Skin epidermis (tissue), 12 donors: ENCODE results near the gene VKORC1.

ENCODE experiments used
- H3K27ac ChIP-seq, 21 experiments: fragments of 200-600 bp; sonication (generic) in 11 of 21; one replicate each; pipeline ENCODE4 v1.5.0; 2020; ENCODE audit warnings: mild to moderate bottlenecking in 3 of 21, inconsistent platforms in 2 of 21, moderate library complexity in 2 of 21
- H3K4me3 ChIP-seq, 7 experiments: fragments of 200-600 bp; sonication (generic) in 2 of 7; one replicate each; pipeline ENCODE4 v1.5.0; 2020; ENCODE audit warnings: inconsistent platforms in 2 of 7, mild to moderate bottlenecking in 2 of 7, moderate library complexity in 1 of 7

Gene VKORC1

DNA sequence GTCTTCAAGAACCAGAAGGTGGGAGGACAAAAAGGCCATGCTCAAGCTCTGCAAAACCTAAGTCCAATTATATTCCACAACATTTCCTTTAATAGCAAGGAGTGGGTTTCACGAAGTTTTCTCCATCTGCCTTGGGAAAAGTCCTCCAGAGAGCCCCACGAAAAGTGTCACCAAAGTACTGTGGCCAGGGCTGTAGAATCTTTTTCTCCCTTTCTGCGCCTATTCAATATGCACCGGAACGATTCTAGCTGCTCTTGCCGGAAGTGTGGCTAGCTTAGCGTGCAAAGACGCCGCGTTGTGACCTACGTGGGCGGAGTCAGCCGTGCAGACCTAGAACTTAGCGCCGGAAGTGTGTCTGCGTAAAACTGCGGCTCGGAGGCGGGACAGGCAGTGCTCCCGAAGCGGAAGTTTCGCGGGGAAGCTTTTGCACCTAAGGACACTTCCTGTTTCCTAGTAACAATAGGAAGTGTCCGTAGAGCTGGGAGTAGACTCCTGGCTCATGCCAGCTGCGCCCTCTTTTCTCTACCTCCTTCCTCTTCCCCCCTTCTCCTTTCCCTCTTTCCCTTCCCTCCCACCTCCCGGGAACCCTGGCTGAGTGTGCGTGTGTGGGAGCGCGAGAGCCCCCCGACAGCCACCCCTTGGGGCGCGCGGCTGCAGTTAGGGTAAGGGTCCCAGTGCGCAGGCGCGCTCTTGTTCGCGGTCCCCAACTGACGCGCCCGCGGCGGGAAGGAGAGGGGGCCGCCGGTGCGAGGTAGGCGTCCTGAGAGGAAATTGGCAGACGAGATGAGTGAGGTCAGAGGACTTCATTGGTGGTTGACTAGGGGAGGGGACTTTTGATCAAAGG lies 20.4 kb downstream of the VKORC1 start, which contains the start of the genes ZNF646 and ZNF668:
Gene ZNF646, plus strand, starts transcription at position 453 of the 844 bp plus-strand sequence. CDS start 1,903 bp downstream, outside the sequence.
Gene ZNF668, minus strand, starts transcription at position 271 of the 844 bp plus-strand sequence. CDS start 9,781 bp downstream, outside the sequence.
- peak within 1 kb of the TSS; percentile 78 to 98 (median 96) for H3K27ac ChIP-seq
- H3K4me3 ChIP-seq = peak within 1 kb of the TSS; percentile 61 to 97 (median 88)

DNA sequence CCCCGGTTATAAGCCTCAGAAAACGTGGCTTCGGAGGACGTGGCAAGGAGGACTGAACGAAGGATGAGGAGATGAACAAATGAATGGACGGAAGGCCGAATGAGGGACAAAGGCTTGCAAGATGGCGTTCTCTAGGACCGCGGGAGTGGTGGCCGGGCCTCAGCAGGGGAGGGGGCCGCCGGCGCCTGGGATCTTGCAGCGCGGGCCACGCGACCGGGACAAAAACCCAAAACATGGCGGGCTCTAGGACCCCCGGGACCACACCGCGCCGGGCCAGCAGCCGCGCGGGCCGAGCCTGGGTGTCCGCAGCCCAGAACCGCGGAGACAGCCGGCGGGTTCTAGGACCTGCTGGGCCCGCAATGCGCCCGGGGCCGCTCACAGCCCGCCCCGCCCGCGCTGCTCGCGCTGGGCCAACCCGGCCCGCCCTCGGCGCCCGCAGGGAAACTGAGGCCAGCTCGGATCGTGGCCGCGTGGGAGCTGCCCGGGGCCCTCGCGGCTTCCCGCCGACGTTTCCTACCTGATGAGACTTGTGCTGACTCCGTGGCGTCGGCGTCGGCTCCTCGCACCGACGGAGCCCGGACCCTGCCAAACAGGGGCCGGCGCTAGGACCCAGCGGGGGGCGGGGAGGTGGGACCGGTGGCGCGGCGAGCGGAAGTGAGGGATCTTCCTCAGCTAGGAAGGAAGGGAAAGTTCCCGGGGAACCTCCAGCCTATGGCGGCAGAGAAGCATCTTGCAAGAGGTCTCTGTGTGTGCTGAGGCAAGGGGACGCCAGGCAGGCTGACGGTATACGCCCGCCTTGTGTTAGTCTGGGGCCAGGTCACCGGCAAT lies 21.2 kb downstream of the VKORC1 start:
- peak overlapping the region; percentile 61 to 97 (median 88) for H3K4me3 ChIP-seq

DNA sequence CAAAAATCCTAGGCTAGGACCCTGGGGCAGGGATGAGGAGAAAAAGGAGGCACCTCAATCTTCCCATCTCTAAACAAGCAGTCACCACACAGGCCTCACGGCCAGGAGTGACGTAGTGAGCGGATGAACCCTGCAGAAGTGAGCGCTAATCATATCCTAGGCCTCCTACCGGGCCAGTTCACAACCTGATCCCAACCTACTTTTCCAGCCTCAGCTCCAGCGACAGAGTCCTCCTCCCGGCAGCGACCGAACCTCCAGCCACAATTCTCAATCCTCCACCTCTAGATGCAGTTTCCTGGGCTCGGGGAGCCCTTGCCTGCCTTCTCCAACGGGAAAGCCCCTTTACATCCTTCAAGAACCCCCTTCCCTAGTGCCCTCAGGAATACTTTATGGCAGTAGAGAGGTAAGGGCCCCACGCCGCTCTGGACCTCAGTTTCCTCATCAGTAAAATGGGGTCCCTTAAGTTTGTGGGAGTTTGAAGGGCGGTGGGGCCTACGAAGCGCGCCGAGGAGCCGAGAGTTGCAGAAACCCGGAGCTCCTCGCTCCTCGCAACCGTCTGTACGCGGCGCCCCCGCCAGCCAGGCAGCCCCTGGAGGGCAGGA lies 22.0 kb downstream of the VKORC1 start:
- Histone ChIP-seq H3K4me3 (peak overlapping the region; percentile 61 to 97 (median 88)), H3K27ac (peak overlapping the region; percentile 78 to 98 (median 96))

More for the DNA sequence above, 21.2 kb downstream of the VKORC1 start:
- H3K27ac ChIP-seq = peak overlapping the region; percentile 78 to 98 (median 96)

DNA sequence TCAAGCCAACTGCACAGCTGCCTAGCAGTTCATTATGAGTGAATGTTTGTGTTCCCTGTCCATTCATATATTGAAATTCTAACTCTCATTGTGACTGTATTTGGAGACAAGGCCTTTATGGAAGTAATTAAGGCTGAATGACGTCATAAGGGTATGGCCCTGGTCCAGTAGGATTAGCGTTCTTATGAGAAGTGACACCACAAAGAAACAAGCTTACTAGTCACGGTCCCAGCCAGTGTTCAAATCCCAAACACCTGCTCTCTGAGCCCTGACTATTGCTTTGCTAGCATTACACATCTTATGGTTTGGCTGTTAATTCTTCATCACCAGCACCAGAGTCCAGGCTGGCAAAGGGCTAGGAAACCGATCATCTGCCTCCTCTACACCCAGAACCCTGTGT lies 22.7 kb downstream of the VKORC1 start:
- H3K27ac ChIP-seq = peak overlapping the region in 18 of 21 experiments; percentile 87 to 98 (median 96)
- peak overlapping the region in 4 of 7 experiments; percentile 61 to 97 (median 92) for H3K4me3 ChIP-seq

DNA sequence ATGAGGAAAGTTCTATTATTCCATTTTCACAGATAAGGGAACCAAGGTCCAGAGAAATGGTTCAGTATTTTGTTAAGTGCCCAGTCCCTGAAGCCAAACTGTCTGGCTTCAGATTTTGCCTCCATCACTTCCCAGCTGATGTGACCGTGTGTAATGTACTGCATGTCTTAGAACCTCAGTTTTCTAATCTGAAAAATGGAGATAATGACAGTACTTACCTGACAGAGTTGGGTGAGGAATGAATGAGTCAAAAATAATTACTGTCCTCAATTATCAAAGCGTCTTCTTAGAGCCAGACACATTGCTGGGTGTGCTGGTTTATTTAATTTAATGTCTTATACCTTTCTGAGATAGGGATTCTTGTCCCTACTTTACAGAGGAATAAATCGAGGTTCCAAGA lies 27.3 kb downstream of the VKORC1 start:
- H3K27ac ChIP-seq = peak overlapping the region in 1 of 21 experiments; percentile 16
- no peak overlapping the region for H3K4me3 ChIP-seq

DNA sequence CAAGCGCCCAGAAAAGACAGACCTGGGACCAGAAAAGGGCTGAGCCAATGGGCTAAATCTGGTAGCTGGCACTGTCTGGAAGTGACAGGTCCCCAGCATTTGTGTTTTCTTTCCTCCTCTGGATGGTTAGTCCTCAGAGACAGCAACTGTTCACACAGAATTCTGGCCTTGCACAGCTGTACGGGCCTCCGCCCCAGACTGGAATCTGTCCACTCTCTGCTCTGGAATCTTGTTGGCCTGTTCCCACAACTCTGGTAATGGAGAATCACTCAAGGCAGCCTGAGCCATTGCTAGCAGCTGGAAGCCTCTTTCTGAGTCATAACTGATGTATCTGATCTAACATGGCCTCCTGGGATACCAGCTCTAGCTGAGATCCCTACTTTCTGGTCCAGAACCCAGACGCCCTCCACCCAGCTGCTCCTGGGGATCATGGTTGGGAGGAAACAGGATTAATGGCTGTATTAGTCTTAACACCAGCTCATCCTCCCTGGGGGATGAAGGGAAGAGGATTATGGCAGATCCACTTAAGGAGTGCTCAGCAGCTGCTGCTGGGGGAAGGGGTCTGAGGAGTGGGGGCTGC lies 29.6 kb downstream of the VKORC1 start:
- H3K4me3 ChIP-seq = no peak overlapping the region
- peak overlapping the region in 20 of 21 experiments; percentile 45 to 89 (median 77) for H3K27ac ChIP-seq

DNA sequence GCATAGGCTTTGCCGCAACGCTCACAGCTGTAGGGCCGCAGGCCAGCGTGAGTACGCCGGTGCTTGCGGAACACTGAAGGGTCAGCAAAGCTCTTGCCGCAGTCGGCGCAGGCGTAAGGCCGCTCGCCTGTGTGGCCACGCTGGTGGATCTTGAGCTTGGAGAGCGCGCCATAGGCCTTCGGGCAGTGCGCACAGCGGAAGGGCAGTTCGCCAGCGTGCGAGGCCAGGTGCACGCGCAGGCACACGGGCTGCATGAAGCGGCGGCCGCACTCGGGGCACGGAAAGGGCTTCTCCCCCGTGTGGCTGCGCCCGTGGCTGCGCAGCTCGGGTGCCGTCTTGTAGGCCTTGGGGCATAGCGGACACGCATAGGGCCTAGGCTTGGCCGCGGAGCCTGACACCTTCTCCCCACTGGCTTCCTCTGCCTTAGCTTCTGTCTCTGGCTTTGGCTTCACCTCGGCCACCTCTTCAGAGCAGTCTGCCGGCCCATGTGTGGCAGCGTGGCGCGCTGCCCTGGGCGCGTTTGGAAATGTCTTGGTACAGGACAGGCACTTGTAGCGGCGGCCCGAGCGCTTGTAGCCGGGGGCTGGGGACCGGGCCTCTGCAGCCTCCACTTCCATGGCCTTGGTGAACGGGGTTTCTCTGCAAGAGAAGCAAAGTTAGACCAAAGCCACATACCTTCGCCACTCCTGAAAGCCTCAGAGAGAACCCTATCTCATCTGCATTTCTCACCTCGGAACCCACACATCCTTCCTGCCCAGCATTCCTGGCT lies 30.6 kb downstream of the VKORC1 start:
- Histone ChIP-seq H3K4me3 (peak overlapping the region in 1 of 7 experiments; percentile 3), H3K27ac (peak overlapping the region in 20 of 21 experiments; percentile 30 to 89 (median 77))

DNA sequence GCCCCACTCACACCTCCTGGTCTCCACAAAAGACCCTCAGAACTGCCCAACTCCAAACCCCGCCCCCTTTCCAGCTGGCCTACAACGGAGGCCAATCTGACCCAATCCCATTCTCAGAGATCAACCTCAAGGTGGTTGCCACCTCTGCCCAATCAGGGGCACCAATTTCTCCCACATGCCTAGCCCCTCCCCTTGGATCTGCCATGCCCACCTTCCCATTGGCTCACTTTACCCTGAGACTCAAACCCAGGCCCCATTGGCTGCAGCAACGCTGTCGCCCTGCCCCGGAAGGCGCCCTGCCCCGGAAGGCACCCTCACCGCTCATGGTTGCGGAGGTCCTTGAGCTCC lies 31.1 kb downstream of the VKORC1 start:
- H3K27ac ChIP-seq = peak overlapping the region in 15 of 21 experiments; percentile 6 to 89 (median 77)

DNA sequence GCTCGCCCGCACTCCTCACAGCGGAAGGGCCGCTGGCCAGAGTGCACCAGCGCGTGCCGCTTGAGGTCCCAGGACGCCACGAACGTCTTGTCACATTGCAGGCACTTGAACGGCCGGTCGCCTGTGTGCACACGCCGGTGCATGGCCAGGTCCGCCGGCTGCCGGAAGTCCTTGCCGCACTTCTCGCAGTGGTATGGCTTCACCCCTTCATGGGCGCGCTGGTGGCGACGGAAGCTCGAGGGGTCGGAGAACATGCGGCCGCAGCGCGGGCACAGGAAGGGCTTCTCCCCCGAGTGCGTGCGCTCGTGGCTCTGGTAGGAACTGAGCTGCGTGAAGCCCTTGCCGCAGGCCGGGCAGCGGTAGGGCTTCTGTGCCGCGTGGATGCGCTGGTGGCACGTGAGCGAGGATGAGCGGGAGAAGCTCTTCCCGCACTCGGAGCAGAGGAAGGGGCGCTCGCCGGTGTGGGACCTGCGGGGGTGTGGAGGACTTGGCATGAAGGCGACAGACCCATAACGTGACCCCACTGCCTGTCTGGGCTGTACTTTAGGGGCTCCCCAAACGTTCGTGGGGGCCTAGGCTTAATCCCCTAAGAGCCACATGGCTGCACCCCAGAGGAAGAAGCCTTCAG lies 32.7 kb downstream of the VKORC1 start:
- Histone ChIP-seq H3K27ac (no peak overlapping the region), H3K4me3 (no peak overlapping the region)

More for the DNA sequence above, 31.1 kb downstream of the VKORC1 start:
- peak overlapping the region in 1 of 7 experiments; percentile 3 for H3K4me3 ChIP-seq

DNA sequence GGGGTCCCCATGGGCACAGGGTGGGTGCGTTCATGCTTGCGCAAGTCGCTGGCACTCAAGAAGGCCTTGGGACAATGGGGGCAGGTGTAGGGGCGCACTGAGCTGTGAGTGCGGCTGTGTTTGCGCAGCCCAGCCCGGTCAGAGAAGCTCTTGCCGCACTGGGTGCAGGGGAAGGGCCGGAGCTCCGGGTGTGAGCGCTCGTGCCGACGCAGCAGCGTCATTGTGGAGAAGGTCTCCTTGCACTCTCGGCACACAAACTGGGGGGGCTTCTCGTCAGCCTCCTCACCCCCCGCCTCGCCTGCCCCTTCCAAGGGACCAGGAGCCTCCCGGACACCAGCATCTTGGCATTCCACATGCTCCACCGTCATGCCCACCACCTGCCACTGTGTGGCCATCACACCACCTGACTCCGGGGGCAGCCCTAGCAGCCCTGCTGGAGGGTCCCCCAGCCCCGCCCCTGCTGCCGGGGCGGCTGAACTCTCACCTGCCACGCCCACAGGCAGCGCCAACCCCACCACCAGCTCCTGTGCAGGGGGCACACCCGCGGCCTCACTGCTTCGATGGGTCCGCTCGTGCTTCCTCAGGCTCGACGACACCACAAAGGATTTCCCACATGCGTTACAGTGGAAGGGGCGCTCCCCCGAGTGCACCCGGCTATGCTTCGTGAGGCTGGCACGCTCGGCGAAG lies 33.3 kb downstream of the VKORC1 start:
- Histone ChIP-seq H3K4me3 (no peak overlapping the region), H3K27ac (peak overlapping the region in 1 of 21 experiments; percentile 35)

DNA sequence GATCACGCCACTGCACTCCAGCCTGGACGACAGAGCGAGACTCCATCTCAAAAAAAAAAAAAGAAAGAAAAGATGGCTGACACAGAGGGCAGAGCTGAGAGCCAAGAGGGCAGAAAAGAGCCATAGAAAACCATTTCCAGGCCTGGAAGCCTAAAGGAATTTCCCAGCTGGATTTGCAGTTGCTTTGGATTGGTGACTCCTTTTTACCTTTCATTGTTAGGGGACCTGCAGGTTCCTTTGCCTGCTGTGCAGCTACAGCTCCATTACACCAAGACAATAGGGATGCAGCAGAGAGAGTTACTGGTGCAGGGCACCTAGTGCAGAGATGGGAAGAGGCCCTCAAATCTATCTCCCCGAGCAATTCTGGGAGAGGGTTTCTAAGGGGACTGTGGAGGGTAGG lies 39.0 kb downstream of the VKORC1 start:
- no peak overlapping the region for H3K4me3 ChIP-seq
- no peak overlapping the region for H3K27ac ChIP-seq

DNA sequence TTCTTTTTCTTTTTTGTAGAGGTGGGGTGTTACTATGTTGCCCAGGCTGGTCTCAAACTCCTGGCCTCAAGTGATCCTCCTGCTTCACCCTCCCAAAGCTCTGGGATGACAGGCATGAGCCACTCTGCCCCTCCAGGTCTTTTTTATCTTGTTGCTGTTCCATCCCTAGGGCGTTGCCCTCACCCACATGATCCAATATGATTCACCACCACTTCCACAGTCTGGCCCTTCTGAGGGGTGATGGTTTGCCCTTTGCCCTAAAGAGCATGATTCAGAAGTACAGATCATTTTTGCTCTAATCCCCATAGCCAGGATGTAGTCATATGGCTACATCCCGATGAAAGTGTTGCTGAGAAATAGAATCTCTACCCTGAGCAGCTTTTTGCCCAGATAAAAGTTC lies 42.5 kb downstream of the VKORC1 start:
- H3K27ac ChIP-seq = peak overlapping the region in 6 of 21 experiments; percentile 31 to 76 (median 39)

DNA sequence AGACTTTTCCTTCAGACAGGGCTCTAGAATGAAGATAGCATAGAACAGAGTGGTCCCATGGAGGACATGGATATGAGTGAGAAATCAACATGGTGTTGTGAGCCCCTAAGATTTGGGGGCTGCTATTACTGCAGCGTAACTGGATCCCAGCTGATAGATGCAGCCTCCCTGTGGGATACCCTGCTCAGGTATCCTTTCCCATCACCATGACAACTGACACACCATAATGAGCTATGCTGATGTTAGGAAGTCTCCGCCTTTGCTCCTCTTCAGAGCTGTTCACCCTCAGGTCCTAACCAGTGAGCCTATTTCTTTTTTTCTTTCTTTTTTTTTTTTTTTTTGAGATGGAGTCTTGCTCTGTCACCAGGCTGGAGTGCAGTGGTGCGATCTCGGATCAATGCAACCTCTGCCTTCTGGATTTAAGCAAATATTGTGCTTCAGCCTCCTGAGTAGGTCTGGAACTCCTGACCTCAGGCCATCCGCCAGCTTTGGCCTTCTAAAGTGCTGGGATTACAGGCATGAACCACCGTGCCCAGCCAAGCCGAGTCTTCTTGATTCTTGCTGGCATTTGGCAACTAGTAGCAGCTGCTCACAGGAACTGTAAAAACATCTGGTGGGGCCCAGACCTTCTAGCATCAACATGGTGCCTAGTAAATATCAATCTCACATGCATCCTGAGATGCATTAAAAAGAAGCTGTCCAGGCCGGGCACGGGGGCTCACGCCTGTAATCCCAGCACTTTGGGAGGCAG lies 44.1 kb downstream of the VKORC1 start:
- H3K27ac ChIP-seq = no peak overlapping the region
- no peak overlapping the region for H3K4me3 ChIP-seq

More for the DNA sequence above, 42.5 kb downstream of the VKORC1 start:
- H3K4me3 ChIP-seq = no peak overlapping the region

DNA sequence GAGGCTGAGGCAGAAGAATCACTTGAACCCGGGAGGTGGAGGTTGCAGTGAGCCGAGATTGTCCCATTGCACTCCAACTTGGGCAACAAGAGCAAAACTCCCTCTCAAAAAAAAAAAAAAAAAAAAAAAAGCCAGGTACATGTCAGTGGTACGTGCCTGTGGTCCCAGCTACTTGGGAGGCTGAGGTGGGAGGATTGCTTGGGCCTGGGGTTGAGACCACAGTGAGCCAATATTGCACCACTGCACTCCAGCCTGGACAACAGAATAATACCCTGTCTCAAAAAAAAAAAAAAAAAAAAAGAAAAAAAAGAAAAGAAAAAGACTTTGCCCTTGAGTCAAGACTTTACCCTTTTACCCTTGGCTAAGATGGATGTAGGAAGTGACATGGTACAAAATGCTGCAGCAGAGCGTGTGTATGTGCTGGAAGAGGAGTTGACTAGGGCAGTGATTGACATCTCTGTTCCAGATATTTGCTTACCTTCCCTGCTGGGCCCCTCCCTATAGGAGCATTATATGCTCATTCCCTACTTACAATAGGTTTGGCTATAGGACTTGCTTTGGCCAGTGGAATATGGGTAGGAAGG lies 50.6 kb downstream of the VKORC1 start:
- H3K27ac ChIP-seq = no peak overlapping the region
- H3K4me3 ChIP-seq = no peak overlapping the region

DNA sequence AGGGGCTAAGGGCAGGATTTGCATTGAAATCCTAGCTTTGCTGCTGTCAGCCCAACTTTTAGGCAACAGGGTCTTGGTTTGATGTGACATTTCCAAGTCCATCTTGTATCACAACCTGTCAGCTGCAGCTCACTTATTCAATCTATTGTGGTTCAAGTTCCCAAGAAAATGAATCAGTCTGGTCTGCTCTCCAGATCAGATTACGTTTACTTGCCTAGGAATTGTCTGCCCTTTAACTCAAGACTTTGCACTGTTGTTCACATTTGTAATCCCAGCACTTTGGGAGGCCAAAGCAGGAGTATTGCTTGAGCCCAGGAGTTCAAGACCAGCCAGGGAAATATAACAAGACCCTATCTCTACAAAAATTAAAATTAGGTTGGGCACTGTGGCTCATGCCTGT lies 51.2 kb downstream of the VKORC1 start:
- H3K27ac ChIP-seq = no peak overlapping the region
- H3K4me3 ChIP-seq = no peak overlapping the region

DNA sequence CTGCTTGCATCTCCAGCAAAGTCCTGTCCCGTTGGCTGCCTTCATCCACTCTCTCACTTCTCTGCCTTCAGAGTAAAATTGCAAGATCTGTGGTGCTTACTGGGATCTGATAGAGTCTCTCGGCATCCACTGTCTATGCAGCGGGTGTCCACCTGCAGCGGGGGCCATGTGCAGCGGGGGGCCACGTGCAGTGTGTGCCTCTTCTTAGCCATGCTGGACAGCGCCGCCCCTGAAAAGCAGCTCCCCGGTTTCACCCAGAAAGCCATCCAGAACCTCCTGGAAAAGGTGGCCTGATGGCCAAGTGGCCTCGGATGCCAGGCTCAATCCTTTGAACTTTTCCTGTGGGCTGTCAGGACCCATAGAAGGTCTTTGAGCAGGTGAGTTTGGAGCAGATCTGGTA lies 51.7 kb downstream of the VKORC1 start:
- no peak overlapping the region for H3K27ac ChIP-seq

More for the DNA sequence above, 51.7 kb downstream of the VKORC1 start:
- H3K4me3 ChIP-seq = no peak overlapping the region
